Liver (tissue), 3 donors: ENCODE results near the gene NADK.
"Not testable (repeated sequence)": the region's sequence is repeated elsewhere in the genome, so short reads cannot be mapped to it uniquely, and the experiment has no call there.

Experiments used
- TF ChIP-seq, protein P1 (sequence below): fragments of 150-350 bp; IDR thresholded peaks from 2 replicates; pipeline ENCODE4 v1.5.1; 2017; ENCODE audit warnings: improper control_type of control experiment, low read depth, low read length; ENCODE audit not compliant: missing input control
- TF ChIP-seq, protein P2 (sequence below): IDR thresholded peaks from 2 replicates; pipeline ENCODE4 v1.6.1; 2016; ENCODE audit warnings: antibody characterized with exemption
- TF ChIP-seq, protein P3 (sequence below): IDR thresholded peaks from 2 replicates; pipeline ENCODE4 v1.6.1; 2016; ENCODE audit warnings: antibody characterized with exemption
- donor health status: healthy.
- donor health status: healthy.

DNA sequence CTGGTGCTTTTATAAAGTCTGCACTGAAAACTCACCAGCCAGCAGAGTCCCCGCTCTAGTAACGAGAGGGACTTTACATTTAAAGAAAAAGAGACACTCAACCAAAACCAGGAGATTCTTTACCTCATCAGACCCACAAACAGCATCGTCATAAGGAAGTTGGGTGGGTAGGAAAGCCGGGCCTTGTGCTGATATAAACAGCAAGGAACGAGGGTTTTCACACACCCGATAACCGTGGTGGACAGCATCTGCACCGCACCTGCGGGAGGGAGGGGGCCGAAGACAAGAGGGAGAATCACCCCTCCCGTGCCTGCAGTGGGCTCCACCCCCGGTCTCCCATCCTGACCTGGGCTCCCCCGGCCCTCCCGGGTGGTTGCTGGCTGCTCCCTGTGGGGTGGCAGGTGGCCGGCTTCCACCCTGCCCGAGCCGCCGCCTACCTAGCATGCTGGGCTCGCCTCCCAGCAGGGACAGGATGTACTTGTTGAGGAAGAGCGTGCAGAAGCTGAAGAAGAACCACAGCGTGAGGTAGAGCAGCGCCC is 39.4 kb downstream of the NADK start:
- TF ChIP-seq, protein P1, sequence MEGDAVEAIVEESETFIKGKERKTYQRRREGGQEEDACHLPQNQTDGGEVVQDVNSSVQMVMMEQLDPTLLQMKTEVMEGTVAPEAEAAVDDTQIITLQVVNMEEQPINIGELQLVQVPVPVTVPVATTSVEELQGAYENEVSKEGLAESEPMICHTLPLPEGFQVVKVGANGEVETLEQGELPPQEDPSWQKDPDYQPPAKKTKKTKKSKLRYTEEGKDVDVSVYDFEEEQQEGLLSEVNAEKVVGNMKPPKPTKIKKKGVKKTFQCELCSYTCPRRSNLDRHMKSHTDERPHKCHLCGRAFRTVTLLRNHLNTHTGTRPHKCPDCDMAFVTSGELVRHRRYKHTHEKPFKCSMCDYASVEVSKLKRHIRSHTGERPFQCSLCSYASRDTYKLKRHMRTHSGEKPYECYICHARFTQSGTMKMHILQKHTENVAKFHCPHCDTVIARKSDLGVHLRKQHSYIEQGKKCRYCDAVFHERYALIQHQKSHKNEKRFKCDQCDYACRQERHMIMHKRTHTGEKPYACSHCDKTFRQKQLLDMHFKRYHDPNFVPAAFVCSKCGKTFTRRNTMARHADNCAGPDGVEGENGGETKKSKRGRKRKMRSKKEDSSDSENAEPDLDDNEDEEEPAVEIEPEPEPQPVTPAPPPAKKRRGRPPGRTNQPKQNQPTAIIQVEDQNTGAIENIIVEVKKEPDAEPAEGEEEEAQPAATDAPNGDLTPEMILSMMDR, result not testable (repeated sequence)
- TF ChIP-seq, protein P2, sequence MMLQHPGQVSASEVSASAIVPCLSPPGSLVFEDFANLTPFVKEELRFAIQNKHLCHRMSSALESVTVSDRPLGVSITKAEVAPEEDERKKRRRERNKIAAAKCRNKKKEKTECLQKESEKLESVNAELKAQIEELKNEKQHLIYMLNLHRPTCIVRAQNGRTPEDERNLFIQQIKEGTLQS, result not testable (repeated sequence)
- TF ChIP-seq, protein P3, sequence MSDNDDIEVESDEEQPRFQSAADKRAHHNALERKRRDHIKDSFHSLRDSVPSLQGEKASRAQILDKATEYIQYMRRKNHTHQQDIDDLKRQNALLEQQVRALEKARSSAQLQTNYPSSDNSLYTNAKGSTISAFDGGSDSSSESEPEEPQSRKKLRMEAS, result not testable (repeated sequence)
